GM13976 (cell line): Measurements from ENCODE around the gene AOC3.
"Not testable (repeated sequence)": the region's sequence is repeated elsewhere in the genome, so short reads cannot be mapped to it uniquely, and the experiment has no call there.

Experiments
- DNase-seq: peaks from one replicate; pipeline ENCODE4 v3.0.0; 2012; ENCODE audit warnings: low spot score
- in situ Hi-C: fragments of 300-500 bp; cut with MboI; formaldehyde crosslinking; loops from one replicate; pipeline ENCODE4 v1.12.0; 2022; ENCODE audit warnings: low sequenced_read_pairs, mixed read lengths, inconsistent platforms; ENCODE audit not compliant: unreplicated experiment
- TF ChIP-seq, protein P1 (sequence below): IDR thresholded peaks from 2 replicates; pipeline ENCODE4 v1.5.1; 2012; ENCODE audit warnings: borderline replicate concordance, mild to moderate bottlenecking; ENCODE audit not compliant: insufficient read depth; ENCODE audit errors: extremely low read depth, missing control alignments, control extremely low read depth

AOC3 gene

DNA sequence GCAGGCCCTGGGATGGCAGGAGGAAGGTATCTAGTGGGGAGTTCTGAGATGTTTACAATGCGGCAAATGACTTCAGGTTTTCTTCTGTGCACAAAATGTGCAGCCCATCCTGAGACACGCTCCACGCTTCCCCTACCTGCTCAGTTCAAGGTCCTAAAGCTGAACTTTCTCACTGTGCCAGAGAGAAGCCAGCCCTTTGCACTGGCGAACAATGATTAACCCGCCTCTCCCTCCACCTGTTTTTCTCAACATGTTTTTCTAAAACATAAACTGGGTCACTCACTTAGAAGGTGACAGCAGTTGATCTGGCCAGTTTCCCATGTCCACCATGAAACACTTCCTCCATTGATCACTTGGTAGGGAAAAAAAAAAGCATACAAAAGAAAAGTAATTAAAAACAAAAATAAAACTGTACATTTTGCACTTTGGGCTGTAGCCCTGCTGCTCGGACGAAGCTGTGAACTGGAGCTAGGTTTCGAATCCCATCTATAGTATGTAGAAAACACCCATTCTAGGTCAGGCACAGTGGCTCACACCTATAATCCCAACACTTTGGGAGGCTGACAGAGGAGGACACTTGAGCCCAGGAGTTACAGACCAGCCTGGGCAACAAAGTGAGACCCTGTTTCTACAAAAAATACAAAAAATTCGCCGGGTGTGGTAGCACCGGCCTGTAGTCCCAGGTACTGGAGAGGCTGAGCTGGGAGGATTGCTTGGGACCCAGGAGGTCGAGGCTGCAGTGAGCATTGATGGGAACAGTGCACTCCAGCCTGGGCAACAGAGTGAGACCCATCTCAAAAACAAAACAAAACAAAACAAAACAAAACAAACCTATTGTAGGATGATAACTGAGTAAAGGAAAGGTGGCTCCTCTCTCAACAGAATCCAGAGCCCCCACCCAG lies 43.5 kb downstream of the AOC3 start:
- in situ Hi-C loops, result no loop called here
- TF ChIP-seq, protein P1, sequence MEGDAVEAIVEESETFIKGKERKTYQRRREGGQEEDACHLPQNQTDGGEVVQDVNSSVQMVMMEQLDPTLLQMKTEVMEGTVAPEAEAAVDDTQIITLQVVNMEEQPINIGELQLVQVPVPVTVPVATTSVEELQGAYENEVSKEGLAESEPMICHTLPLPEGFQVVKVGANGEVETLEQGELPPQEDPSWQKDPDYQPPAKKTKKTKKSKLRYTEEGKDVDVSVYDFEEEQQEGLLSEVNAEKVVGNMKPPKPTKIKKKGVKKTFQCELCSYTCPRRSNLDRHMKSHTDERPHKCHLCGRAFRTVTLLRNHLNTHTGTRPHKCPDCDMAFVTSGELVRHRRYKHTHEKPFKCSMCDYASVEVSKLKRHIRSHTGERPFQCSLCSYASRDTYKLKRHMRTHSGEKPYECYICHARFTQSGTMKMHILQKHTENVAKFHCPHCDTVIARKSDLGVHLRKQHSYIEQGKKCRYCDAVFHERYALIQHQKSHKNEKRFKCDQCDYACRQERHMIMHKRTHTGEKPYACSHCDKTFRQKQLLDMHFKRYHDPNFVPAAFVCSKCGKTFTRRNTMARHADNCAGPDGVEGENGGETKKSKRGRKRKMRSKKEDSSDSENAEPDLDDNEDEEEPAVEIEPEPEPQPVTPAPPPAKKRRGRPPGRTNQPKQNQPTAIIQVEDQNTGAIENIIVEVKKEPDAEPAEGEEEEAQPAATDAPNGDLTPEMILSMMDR, result no peak

DNA sequence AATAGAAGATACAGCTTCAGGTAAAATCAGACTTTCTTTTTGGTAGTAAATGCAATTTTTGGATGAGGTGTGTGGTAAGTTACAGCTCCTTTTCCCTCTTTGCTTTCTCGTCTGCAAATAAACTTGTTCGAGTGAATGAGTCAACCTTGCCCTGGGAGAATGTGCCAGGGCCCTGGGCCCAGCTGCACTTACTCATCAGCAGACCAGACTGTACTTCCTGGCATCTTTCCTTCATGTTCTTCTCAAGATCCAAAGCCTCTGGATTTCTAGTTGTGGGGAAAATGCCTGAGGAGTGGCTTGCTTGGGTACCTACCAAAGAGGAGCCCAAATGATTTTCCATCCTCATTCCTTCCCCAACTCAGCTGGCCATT lies 44.2 kb downstream of the AOC3 start:
- in situ Hi-C loops, result no loop called here
- DNase-seq, result no peak
- TF ChIP-seq, protein P1, result no peak

More for the DNA sequence above, 43.5 kb downstream of the AOC3 start:
- no peak for DNase-seq

DNA sequence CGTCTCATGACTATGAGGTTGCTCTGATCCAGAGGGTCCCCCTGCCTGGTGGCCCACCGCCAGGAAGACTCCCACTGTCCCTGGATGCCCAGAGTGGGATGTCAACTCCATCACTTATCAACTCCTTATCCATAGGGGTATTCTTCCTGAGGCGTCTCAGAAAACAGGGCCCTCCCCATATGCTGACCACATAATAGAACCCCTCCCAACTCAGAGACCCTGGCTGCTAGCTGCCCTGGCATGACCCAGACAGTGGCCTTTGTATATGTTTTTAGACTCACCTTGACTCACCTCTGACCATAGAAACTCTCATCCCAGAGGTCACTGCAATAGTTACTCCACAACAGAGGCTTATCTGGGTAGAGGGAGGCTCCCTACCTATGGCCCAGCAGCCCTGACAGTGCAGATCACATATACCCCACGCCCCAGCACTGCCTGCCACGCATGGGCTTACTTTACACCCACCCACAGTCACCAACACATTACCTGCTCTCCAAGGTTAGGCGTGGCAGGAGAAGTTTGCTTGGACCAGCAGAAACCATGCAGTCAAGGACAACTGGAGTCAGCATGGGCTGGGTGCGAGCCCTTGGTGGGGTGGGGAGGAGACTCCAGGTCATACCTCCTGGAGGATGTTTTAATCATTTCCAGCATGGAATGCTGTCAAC lies 47.3 kb downstream of the AOC3 start:
- TF ChIP-seq, protein P1, result no peak
- in situ Hi-C loops, result no loop called here
- no peak for DNase-seq

DNA sequence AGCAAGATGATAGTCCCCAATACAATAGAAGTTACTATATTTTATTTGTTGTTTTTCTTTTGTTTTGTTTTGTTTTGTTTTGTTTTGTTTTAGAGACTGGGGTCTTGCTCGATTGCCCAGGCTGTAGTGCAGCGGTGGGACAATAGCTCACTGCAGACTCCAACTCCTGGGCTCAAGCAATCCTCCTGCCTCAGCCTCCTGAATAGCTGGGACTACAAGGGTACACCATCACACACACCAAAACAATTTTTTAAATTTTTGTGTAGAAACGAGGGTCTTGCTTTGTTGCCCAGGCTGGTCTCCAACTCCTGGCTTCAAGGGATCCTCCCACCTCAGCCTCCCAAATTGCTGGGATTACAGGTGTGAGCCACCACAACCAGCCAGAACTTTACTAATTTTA lies 49.0 kb downstream of the AOC3 start:
- DNase-seq, in situ Hi-C loops: not testable (repeated sequence)

DNA sequence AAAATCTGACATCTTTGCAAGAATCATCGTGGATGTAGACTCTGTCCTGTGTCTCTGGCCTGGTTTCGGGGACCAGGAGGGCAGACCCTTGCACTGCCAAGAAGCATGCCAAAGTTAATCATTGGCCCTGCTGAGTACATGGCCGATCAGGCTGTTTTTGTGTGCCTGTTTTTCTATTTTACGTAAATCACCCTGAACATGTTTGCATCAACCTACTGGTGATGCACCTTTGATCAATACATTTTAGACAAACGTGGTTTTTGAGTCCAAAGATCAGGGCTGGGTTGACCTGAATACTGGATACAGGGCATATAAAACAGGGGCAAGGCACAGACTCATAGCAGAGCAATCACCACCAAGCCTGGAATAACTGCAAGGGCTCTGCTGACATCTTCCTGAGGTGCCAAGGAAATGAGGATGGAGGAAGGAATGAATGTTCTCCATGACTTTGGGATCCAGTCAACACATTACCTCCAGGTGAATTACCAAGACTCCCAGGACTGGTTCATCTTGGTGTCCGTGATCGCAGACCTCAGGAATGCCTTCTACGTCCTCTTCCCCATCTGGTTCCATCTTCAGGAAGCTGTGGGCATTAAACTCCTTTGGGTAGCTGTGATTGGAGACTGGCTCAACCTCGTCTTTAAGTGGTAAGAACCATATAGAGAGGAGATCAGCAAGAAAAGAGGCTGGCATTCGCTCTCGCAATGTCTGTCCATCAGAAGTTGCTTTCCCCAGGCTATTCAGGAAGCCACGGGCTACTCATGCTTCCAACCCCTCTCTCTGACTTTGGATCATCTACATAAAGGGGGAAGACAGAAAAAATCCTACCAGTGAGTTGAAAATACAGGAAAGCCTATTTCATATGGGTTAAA lies 49.7 kb downstream of the AOC3 start, which contains the start of gene G6PC1:
G6PC1 (plus strand) TSS at position 340 of the 872 bp plus-strand sequence; CDS start at position 418, 78 bp downstream.
- TF ChIP-seq, protein P1, result no peak
- in situ Hi-C loops, result no loop called here
- no peak for DNase-seq

DNA sequence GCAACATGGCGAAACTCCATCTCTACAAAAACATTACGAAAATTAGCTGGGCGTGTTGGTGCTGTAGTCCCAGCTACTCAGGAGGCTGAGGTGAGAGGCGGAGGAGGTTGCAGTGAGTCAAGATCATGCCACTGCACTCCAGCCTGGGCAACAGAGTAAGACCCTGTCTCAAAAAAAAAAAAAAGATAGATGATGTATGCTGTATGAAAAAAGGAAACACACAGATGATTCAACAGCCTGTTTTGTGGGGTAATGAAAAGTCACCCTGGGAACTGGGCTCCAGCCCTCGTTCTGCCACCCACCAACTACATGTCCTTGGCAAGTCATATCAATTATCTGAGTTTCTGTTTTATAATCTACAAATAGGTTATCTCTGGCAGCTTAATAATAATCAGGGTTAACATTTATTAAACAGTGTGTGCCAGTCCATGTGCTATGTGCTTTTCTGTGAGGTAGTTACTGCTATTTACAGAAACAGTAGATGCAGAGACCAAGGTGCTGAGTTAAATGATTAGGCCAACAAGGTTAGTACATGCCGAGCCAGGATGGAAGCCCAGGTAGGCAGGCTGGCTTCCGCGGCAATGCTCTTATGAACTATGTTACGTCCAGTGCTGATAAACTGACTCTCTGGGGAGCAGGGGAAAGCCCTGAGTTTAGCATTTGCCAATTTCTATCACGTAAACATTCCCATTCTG lies 50.7 kb downstream of the AOC3 start:
- TF ChIP-seq, protein P1, result no peak
- in situ Hi-C loops, result no loop called here
- DNase-seq, result no peak
